ENCODE results near the gene AGRN.

The AGRN gene

DNA sequence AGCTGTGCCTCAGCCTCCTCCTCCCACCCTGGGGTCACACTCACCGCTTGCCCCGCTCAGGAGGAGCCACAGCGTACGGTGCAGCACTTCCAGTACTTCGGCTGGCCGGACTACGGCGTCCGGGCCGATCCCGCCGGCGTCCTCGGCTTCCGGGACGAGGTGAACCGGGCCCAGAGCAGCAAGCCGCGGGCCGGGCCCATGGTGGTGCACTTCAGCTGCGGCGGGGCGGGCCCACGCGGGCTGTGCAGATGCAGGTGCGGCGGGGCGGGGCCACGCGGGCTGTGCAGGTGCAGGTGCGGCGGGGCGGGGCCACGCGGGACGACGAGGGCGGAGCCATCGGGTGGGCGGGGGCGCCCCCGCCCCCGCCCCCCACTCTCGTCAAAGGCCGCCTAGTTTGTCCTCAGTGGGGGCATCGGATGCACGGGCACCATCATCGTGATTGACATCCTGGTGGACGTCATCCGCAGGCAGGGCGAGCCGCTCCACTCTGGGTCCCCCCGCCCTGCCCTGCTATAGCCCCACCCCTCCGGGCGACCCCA is 48.7 kb downstream of the AGRN start:
- POLR2A ChIA-PET = interaction anchor here (1.7 kb wide), 1 partner anchor 11 kb away, joined by 6 read pairs; no protein-coding TSS in a partner anchor

DNA sequence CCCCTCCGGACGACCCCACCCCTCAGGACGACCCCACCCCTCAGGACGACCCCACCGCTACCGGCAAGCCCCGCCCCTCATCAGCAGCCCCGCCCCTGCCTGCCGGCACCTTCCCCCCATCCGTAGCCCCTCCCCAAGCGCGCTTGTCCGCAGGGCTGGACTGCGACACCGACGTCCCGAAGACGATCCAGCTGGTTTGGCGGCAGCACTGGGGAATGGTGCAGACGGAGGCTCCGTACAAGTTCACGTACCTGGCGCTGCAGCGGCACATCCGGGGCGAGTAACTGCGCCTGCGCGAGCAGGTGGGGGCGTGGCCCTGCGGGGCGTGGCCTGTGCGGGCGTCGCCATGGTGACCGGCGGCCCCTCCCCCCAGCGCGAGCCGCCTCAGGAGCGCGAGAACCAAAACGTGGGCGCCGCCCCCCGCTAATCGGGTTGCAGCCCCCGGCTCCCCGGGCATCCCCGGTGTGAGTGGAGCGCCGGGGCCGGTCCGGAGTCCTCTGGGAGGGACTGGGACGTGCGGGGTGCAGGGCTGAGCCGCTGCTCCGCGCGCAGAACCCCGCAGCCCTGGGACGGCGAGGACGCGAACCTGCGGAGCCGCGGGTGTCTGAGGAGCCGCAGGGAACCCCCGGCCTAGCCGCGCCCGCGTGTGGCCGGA is 49.3 kb downstream of the AGRN start:
- CTCF ChIA-PET = no interaction called here
- POLR2A ChIA-PET = interaction anchor here (1.7 kb wide), 1 partner anchor 10 kb away, joined by 6 read pairs; no protein-coding TSS in a partner anchor
- no peak for TF ChIP-seq LEF1 (IDR thresholded peaks at IDR 0.05; ENCODE audit: borderline replicate concordance)
- TF ChIP-seq NFRKB (IDR thresholded peaks at IDR 0.05) = no peak
- TF ChIP-seq ARNT (IDR thresholded peaks at IDR 0.05) = no peak
- TF ChIP-seq HDGF (IDR thresholded peaks at IDR 0.05; ENCODE audit: borderline replicate concordance) = no peak
- TF ChIP-seq SP1 (IDR thresholded peaks at IDR 0.05) = no peak
- no peak for TF ChIP-seq BHLHE40 (IDR thresholded peaks at IDR 0.05; ENCODE audit: borderline replicate concordance)
- TF ChIP-seq FOXA1 (IDR thresholded peaks at IDR 0.05) = no peak
- TF ChIP-seq L3MBTL2 (conservative IDR thresholded peaks at IDR 0.05) = no peak
- DNase-seq (ENCODE audit: extremely low spot score) = peak; percentile 95

More for the DNA sequence above, 48.7 kb downstream of the AGRN start:
- DNase-seq (ENCODE audit: extremely low spot score) = no peak
- CTCF ChIA-PET = no interaction called here
- no peak for TF ChIP-seq BHLHE40 (IDR thresholded peaks at IDR 0.05; ENCODE audit: borderline replicate concordance)
- no peak for TF ChIP-seq ARNT (IDR thresholded peaks at IDR 0.05)
- TF ChIP-seq L3MBTL2 (conservative IDR thresholded peaks at IDR 0.05) = no peak
- no peak for TF ChIP-seq NFRKB (IDR thresholded peaks at IDR 0.05)
- no peak for TF ChIP-seq SUZ12 (IDR thresholded peaks at IDR 0.05)
- TF ChIP-seq ELF4 (IDR thresholded peaks at IDR 0.05) = no peak
- TF ChIP-seq, protein P1, sequence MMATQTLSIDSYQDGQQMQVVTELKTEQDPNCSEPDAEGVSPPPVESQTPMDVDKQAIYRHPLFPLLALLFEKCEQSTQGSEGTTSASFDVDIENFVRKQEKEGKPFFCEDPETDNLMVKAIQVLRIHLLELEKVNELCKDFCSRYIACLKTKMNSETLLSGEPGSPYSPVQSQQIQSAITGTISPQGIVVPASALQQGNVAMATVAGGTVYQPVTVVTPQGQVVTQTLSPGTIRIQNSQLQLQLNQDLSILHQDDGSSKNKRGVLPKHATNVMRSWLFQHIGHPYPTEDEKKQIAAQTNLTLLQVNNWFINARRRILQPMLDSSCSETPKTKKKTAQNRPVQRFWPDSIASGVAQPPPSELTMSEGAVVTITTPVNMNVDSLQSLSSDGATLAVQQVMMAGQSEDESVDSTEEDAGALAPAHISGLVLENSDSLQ (IDR thresholded peaks at IDR 0.05) = peak; percentile 69
- TF ChIP-seq FOXM1 (IDR thresholded peaks at IDR 0.05; ENCODE audit: borderline replicate concordance) = no peak
- no peak for TF ChIP-seq CTBP1 (IDR thresholded peaks at IDR 0.05; ENCODE audit: borderline replicate concordance)

DNA sequence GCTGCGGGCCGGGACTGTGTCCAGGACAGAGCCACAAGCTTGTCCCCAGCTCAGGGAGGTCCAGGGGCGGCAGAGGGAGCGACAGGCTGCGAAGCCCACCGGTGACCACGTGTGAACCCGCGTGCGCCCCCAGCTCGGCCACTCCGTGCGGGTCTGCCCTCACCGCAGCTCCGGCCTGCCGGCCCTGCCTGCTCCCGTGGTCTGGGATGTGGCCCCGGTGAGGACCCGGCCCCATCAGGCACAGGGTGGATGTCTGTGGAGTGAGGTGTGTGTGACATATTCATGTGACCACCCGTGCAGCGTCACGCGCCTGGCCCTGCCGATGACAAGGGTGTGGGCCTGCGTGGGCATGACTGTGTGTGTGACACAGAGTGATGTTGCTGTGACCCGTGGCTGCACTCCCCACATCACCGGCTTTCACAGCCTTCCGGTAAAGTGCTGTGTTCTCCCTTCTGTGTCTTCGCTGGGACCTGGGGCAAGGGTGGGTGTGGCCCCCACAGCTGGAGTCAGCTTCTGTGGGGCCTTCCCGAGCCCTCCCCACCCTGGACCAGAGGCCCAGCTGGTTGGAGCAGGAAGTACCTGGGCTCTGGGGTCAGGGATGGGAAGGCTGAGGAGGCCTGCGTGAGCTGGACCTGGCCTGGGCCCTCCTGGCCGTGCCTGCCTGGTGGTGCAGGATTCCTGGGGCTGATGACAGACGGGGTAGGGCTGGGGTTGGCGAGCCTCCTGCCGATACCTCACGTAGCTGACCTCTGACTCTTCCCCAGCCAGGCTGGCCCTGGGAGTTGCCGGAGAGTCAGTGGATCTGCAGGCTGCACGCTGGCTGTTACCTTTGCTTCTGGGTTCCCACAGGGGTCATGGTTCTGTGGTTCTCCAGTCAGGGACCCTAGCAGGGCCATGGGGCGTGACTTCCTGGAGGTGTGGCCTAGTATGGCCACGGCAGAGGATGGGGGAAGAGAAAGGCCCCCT is 50.1 kb downstream of the AGRN start:
- DNase-seq (ENCODE audit: extremely low spot score) = no peak
- CTCF ChIA-PET = no interaction called here

DNA sequence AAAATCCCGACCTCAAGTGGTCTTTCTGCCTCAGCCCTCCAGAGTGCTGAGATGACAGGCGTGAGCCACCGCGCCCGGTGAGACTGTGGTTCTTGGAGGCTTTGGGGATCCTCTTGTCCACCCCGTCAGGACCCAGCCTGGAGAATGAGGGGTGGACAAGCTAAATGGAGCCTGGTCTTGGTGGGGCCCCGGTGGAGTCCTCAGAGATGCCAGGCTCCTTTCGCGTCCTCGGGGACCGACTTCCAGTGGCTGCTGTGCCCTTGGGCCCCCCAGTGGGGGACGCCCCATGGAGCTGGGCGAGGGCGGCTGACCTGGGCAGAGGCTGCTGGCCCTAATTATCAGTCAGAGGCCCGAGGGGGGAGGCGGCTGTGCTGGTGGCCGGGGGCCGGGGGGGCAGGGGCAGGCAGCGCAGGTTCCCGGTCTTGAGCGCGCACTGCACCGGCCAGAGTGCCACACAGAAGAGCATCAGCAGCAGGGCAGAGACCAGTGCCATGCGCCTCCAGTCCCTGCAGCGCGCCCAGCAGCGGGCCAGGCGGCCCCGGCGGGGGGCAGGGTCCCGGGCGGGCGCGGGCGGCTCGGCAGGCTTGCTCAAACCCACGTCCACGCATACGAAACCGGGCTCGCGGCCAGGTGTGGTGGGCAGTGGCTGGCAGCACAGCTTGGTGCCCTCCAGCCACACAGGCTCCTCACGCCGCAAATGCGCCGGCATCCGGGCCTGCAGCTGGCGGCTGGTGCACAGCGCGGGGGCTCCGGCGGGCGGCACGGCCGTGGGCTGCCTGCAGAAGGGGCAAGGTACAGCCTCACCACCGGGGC is 51.8 kb downstream of the AGRN start:
- TF ChIP-seq L3MBTL2 (conservative IDR thresholded peaks at IDR 0.05) (no peak), FOXM1 (IDR thresholded peaks at IDR 0.05; ENCODE audit: borderline replicate concordance) (no peak), HDGF (IDR thresholded peaks at IDR 0.05; ENCODE audit: borderline replicate concordance) (no peak), ZNF384 (IDR thresholded peaks at IDR 0.05) (no peak), CTBP1 (IDR thresholded peaks at IDR 0.05; ENCODE audit: borderline replicate concordance) (no peak), ELF4 (IDR thresholded peaks at IDR 0.05) (no peak), NFRKB (IDR thresholded peaks at IDR 0.05) (no peak), ARNT (IDR thresholded peaks at IDR 0.05) (no peak), BHLHE40 (IDR thresholded peaks at IDR 0.05; ENCODE audit: borderline replicate concordance) (no peak), FOXA1 (IDR thresholded peaks at IDR 0.05) (no peak), LEF1 (IDR thresholded peaks at IDR 0.05; ENCODE audit: borderline replicate concordance) (no peak), SP1 (IDR thresholded peaks at IDR 0.05) (no peak), FOXK2 (IDR thresholded peaks at IDR 0.05) (no peak), TARDBP (IDR thresholded peaks at IDR 0.05) (no peak)
- TF ChIP-seq, protein P1 (IDR thresholded peaks at IDR 0.05) = no peak
- DNase-seq (ENCODE audit: extremely low spot score) = no peak
- ChIA-PET CTCF (no interaction called here), POLR2A (no interaction called here)

More for the DNA sequence above, 50.1 kb downstream of the AGRN start:
- TF ChIP-seq FOXK2 (IDR thresholded peaks at IDR 0.05) (no peak), LEF1 (IDR thresholded peaks at IDR 0.05; ENCODE audit: borderline replicate concordance) (no peak), CTBP1 (IDR thresholded peaks at IDR 0.05; ENCODE audit: borderline replicate concordance) (no peak), BHLHE40 (IDR thresholded peaks at IDR 0.05; ENCODE audit: borderline replicate concordance) (no peak), NFRKB (IDR thresholded peaks at IDR 0.05) (no peak), SP1 (IDR thresholded peaks at IDR 0.05) (no peak), ELF4 (IDR thresholded peaks at IDR 0.05) (no peak), ARNT (IDR thresholded peaks at IDR 0.05) (no peak), ZNF384 (IDR thresholded peaks at IDR 0.05) (no peak), TARDBP (IDR thresholded peaks at IDR 0.05) (no peak), HDGF (IDR thresholded peaks at IDR 0.05; ENCODE audit: borderline replicate concordance) (no peak), FOXA1 (IDR thresholded peaks at IDR 0.05) (no peak), L3MBTL2 (conservative IDR thresholded peaks at IDR 0.05) (no peak)
- TF ChIP-seq, protein P1 (IDR thresholded peaks at IDR 0.05) = no peak
- POLR2A ChIA-PET = interaction anchor here (1.7 kb wide), 1 partner anchor 9 kb away, joined by 6 read pairs; no protein-coding TSS in a partner anchor
